Neural cell (in vitro differentiated cells): Measurements from ENCODE around the gene NRP1. TPM values are rescaled to one million over a fixed set of nuclear protein-coding genes. Genes with fewer than 3 reads are reported as not detected.

ENCODE experiments used
- H2AFZ ChIP-seq: fragments of 200-600, 300-800 bp; sonication (generic), shearing (Covaris generic); 2 replicates; pipeline ENCODE4 v1.6.0; 2014; ENCODE audit warnings: low read depth, mild to moderate bottlenecking, antibody characterized with exemption, low read length, moderate library complexity
- H3F3A ChIP-seq: fragments of 200-600 bp; shearing (Covaris generic); 2 replicates; pipeline ENCODE4 v1.6.1; 2016; ENCODE audit warnings: mild to moderate bottlenecking, moderate library complexity, mixed read lengths, antibody characterized with exemption, low read length; ENCODE audit not compliant: insufficient read depth, poor library complexity, severe bottlenecking
- H3K27ac ChIP-seq: fragments of 200-600, 300-800 bp; sonication (generic), shearing (Covaris generic); 2 replicates; pipeline ENCODE4 v1.5.1; 2014; ENCODE audit warnings: mild to moderate bottlenecking, low read length, moderate library complexity
- H3K27me3 ChIP-seq: fragments of 300-800, 200-600 bp; sonication (generic), shearing (Covaris generic); 2 replicates; pipeline ENCODE4 v1.6.0; 2014; ENCODE audit warnings: mild to moderate bottlenecking, low read depth, low read length, moderate library complexity; ENCODE audit not compliant: insufficient read depth
- H3K36me3 ChIP-seq: fragments of 300-800, 200-600 bp; sonication (generic), shearing (Covaris generic); 2 replicates; pipeline ENCODE4 v1.5.1; 2014; ENCODE audit warnings: mild to moderate bottlenecking, antibody characterized with exemption, low read length, moderate library complexity; ENCODE audit not compliant: insufficient read depth
- H3K4me2 ChIP-seq: fragments of 300-800, 200-600 bp; sonication (generic), shearing (Covaris generic); 2 replicates; pipeline ENCODE4 v1.6.0; 2014; ENCODE audit warnings: mild to moderate bottlenecking, low read length
- H3K4me3 ChIP-seq: fragments of 300-800, 200-600 bp; sonication (generic), shearing (Covaris generic); 2 replicates; pipeline ENCODE4 v1.5.1; 2014; ENCODE audit warnings: mild to moderate bottlenecking, low read length, moderate library complexity
- H3K79me2 ChIP-seq: fragments of 200-600 bp; shearing (Covaris generic); replicated peaks from 2 replicates; pipeline ENCODE4 v1.6.0; 2014; ENCODE audit warnings: mild to moderate bottlenecking, low read length, moderate library complexity; ENCODE audit not compliant: insufficient read depth
- H3K9ac ChIP-seq: fragments of 300-800, 200-600 bp; sonication (generic), shearing (Covaris generic); 2 replicates; pipeline ENCODE4 v1.6.1; 2016; ENCODE audit warnings: mild to moderate bottlenecking, low read length, mixed read lengths
- H3K9me2 ChIP-seq: fragments of 200-600 bp; shearing (Covaris generic); 2 replicates; pipeline ENCODE4 v1.6.1; 2016; ENCODE audit warnings: mild to moderate bottlenecking, low read length, mixed read lengths; ENCODE audit not compliant: insufficient read depth
- H3K9me3 ChIP-seq: fragments of 200-600, 300-800 bp; sonication (generic), shearing (Covaris generic); 2 replicates; pipeline ENCODE4 v1.6.1; 2016; ENCODE audit warnings: mild to moderate bottlenecking, mixed run types, low read length, moderate library complexity, mixed read lengths
- H4K20me1 ChIP-seq: fragments of 200-600 bp; shearing (Covaris generic); 2 replicates; pipeline ENCODE4 v1.6.1; 2016; ENCODE audit warnings: mild to moderate bottlenecking, mixed run types; ENCODE audit not compliant: insufficient read depth
- CTCF ChIP-seq: fragments of 450-650 bp; IDR thresholded peaks from 2 replicates; pipeline ENCODE4 v1.5.1; 2014; ENCODE audit warnings: antibody characterized with exemption, mild to moderate bottlenecking, moderate library complexity; ENCODE audit not compliant: poor library complexity, severe bottlenecking
- EP300 ChIP-seq: fragments of 450-650 bp; conservative IDR thresholded peaks from 2 replicates; pipeline ENCODE4 v1.6.1; 2014; ENCODE audit warnings: antibody characterized with exemption, mild to moderate bottlenecking, moderate library complexity; ENCODE audit not compliant: poor library complexity, severe bottlenecking
- EZH2 ChIP-seq: fragments of 200-600, 300-800 bp; shearing (Covaris generic), sonication (generic); IDR thresholded peaks from 2 replicates; pipeline ENCODE4 v1.6.1; 2014; ENCODE audit warnings: antibody characterized with exemption, low read length, borderline replicate concordance, mild to moderate bottlenecking; ENCODE audit not compliant: insufficient read depth, poor library complexity, severe bottlenecking
- MXI1 ChIP-seq: fragments of 450-650 bp; conservative IDR thresholded peaks from 2 replicates; pipeline ENCODE4 v1.6.1; 2014; ENCODE audit warnings: antibody characterized with exemption, mild to moderate bottlenecking; ENCODE audit not compliant: poor library complexity, severe bottlenecking
- POLR2AphosphoS5 ChIP-seq: IDR thresholded peaks from 2 replicates; pipeline ENCODE4 v1.6.1; 2012
- RAD21 ChIP-seq: fragments of 450-650 bp; conservative IDR thresholded peaks from 2 replicates; pipeline ENCODE4 v1.6.1; 2014; ENCODE audit warnings: antibody characterized with exemption, mild to moderate bottlenecking, moderate library complexity
- REST ChIP-seq: IDR thresholded peaks from 2 replicates; pipeline ENCODE4 v1.6.1; 2012; ENCODE audit warnings: borderline replicate concordance
- SMC3 ChIP-seq: fragments of 450-650 bp; conservative IDR thresholded peaks from 2 replicates; pipeline ENCODE4 v1.6.1; 2014; ENCODE audit warnings: antibody characterized with exemption, mild to moderate bottlenecking, moderate library complexity; ENCODE audit not compliant: poor library complexity
- TAF1 ChIP-seq: IDR thresholded peaks from 2 replicates; pipeline ENCODE4 v1.6.1; 2012; ENCODE audit warnings: low read depth
- polyA plus RNA-seq: library from polyadenylated mRNA; depleted of rRNA; stranded (reverse); fragments of >200 nt; gene quantifications from 2 replicates; pipeline ENCODE4 v1.2.3, GENCODE V29; 2014

The NRP1 gene
- polyA plus RNA-seq, 1 donor from 2014 or later = 23.2 TPM

- Histone ChIP-seq H3K4me2 (no peak overlapping the region), H3K79me2 (no peaks in the 10 kb centered on the region), H3K27ac (no peak overlapping the region), H3K9me3 (no peaks in the 10 kb centered on the region), H2AFZ (no peak overlapping the region), H3K4me3 (no peak overlapping the region), H3K27me3 (no peaks in the 10 kb centered on the region), H3K9me2 (no peaks in the 10 kb centered on the region), H3K36me3 (no peaks in the 10 kb centered on the region), H3F3A (no peaks in the 10 kb centered on the region), H4K20me1 (no peaks in the 10 kb centered on the region), H3K9ac (no peak overlapping the region)
- TF ChIP-seq POLR2AphosphoS5 (no peak), MXI1 (no peak)
These were observed 200.9 kb downstream of the NRP1 start for GRCh38 chr10:33133557-33133956.

- H3K4me3 ChIP-seq = no peak overlapping the region
- no peaks in the 10 kb centered on the region for H3K9me2 ChIP-seq
- H3K27me3 ChIP-seq = no peaks in the 10 kb centered on the region
- no peaks in the 10 kb centered on the region for H4K20me1 ChIP-seq
- no peak overlapping the region for H2AFZ ChIP-seq
- TF ChIP-seq TAF1 (no peak), REST (no peak), EP300 (no peak), MXI1 (no peak), SMC3 (no peak), CTCF (no peak), POLR2AphosphoS5 (no peak), RAD21 (no peak), EZH2 (no peak)
- H3K4me2 ChIP-seq = no peak overlapping the region
- H3K9me3 ChIP-seq = no peaks in the 10 kb centered on the region
- H3F3A ChIP-seq = no peaks in the 10 kb centered on the region
- no peak overlapping the region for H3K27ac ChIP-seq
- no peaks in the 10 kb centered on the region for H3K79me2 ChIP-seq
- H3K36me3 ChIP-seq = no peaks in the 10 kb centered on the region
- H3K9ac ChIP-seq = no peak overlapping the region
These were observed 201.8 kb downstream of the NRP1 start for GRCh38 chr10:33132626-33133025.

- no peak overlapping the region for H3K27ac ChIP-seq
- no peak for TF ChIP-seq EZH2
- no peak for TF ChIP-seq TAF1
- no peak for TF ChIP-seq POLR2AphosphoS5
- no peak for TF ChIP-seq MXI1
- TF ChIP-seq REST = no peak
- TF ChIP-seq CTCF = no peak
- no peak for TF ChIP-seq SMC3
- H3K9me3 ChIP-seq = no peaks in the 10 kb centered on the region
- H4K20me1 ChIP-seq = no peaks in the 10 kb centered on the region
- no peak overlapping the region for H3K4me2 ChIP-seq
- no peaks in the 10 kb centered on the region for H3K27me3 ChIP-seq
- no peaks in the 10 kb centered on the region for H3F3A ChIP-seq
- H3K4me3 ChIP-seq = no peak overlapping the region
- H3K9ac ChIP-seq = no peak overlapping the region
- no peaks in the 10 kb centered on the region for H3K9me2 ChIP-seq
- no peak overlapping the region for H2AFZ ChIP-seq
- no peaks in the 10 kb centered on the region for H3K79me2 ChIP-seq
- no peaks in the 10 kb centered on the region for H3K36me3 ChIP-seq
These were observed 204.5 kb downstream of the NRP1 start for GRCh38 chr10:33129996-33130386.
